Heart left ventricle (tissue), 16 donors: ENCODE measurements around the gene SELENON. TPM values are rescaled to one million over a fixed set of nuclear protein-coding genes. Genes with fewer than 3 reads are reported as not detected.

ENCODE experiments used
- ATAC-seq, 4 donors: fragments of 200-7000 bp; cut with Tn5 transposase; one replicate each; pipeline ENCODE4 v1.9.1; 2020 to 2022; ENCODE audit warnings: moderate library complexity in 4 of 4, mild to moderate bottlenecking in 3 of 4, moderate number of reproducible peaks in 1 of 4
- DNase-seq, 5 donors: peaks; one replicate each; pipeline ENCODE4 v3.0.0-alpha.2; 2020
- H3K27ac ChIP-seq, 12 donors: fragments of 200-600 bp; sonication (generic) in 4 of 12; one replicate each; pipeline versions ENCODE4 v1.5.0 to v1.8.0; 2016 to 2022; ENCODE audit warnings: mild to moderate bottlenecking in 2 of 12
- H3K27me3 ChIP-seq, 9 donors: fragments of 200-600 bp; sonication (generic) in 2 of 9; one replicate each; pipeline versions ENCODE4 v1.5.1 to v1.8.0; 2016 to 2022; ENCODE audit warnings: mild to moderate bottlenecking in 3 of 9
- H3K36me3 ChIP-seq, 9 donors: fragments of 200-600 bp; sonication (generic) in 2 of 9; one replicate each; pipeline versions ENCODE4 v1.5.0 to v1.8.0; 2018 to 2022; ENCODE audit warnings: mild to moderate bottlenecking in 2 of 9
- H3K4me1 ChIP-seq, 12 donors: fragments of 200-600 bp; sonication (generic) in 4 of 12; one replicate each; pipeline versions ENCODE4 v1.5.0 to v1.8.0; 2016 to 2022; ENCODE audit warnings: mild to moderate bottlenecking in 3 of 12
- H3K4me3 ChIP-seq, 12 donors: fragments of 200-600 bp; sonication (generic) in 4 of 12; one replicate each; pipeline versions ENCODE4 v1.5.0 to v1.8.0; 2017 to 2022; ENCODE audit warnings: mild to moderate bottlenecking in 9 of 12, moderate library complexity in 4 of 12
- H3K9me3 ChIP-seq, 12 donors: fragments of 200-600 bp; sonication (generic) in 4 of 12; one replicate each; pipeline versions ENCODE4 v1.5.0 to v1.8.0; 2016 to 2022; ENCODE audit warnings: mild to moderate bottlenecking in 1 of 12
- CTCF ChIP-seq, 12 donors: fragments of 200-600 bp; sonication (generic) in 4 of 12; IDR thresholded peaks; one replicate each; pipeline versions ENCODE4 v1.5.0 to v1.8.0; 2018 to 2022; ENCODE audit warnings: antibody characterized with exemption in 12 of 12, mild to moderate bottlenecking in 5 of 12
- POLR2A ChIP-seq, 2 donors: fragments of 450-650 bp; IDR thresholded peaks; one replicate each; pipeline ENCODE4 v1.6.1; 2017; ENCODE audit warnings: antibody characterized with exemption in 2 of 2, mild to moderate bottlenecking in 2 of 2, moderate library complexity in 2 of 2
- WGBS, 4 donors: extraction: QIAGEN DNeasy Blood & Tissue Kit in 2 of 4; methylation state at CpG; one replicate each; pipeline versions ENCODE4 v1.1.5 to v1.1.7; 2013 to 2018; 5-methylcytosine and 5-hydroxymethylcytosine counted together
- intact Hi-C, 10 donors: fragments of 100-400 bp; cut with DNase I; formaldehyde crosslinking; loops; one replicate each; pipeline versions ENCODE4 v1.11.1 to v1.14.2; 2022
- polyA plus RNA-seq, 2 donors: library from polyadenylated mRNA; stranded (reverse); fragments of 200-250 nt; gene quantifications; one replicate each; pipeline ENCODE4 v1.2.3, GENCODE V29; 2013
- total RNA-seq, 9 donors: library from RNA; depleted of rRNA in 2 of 9; stranded (reverse); fragments of >200 nt in 2 of 9; fragmentation: NEBNext Ultra II Directional in 3 of 9; extraction: Animal tissue kit (Norgen Biotek cat#: 25700) in 3 of 9; gene quantifications; one replicate each; pipeline versions ENCODE4 v1.1.0 to v1.2.4, GENCODE V29; 2016 to 2023
- donor health status: ischemic (EF 13 %, LVEDD 7.1; RV severe dilation, severe dysfunction).
- donor health status: healthy with polysubstance abuse.
- donor health status: DM: no; HTN: yes; CAD: no.
- donor health status: DM: no; HTN: no; CAD: no.
- donor health status: ischemic (EF 25% LVEDD 6.9; RV normal size, moderate dysfunction).
- donor health status: ischemic (EF 25% LVEDD 5.7; RV mildly dilated, moderate dysfunction).
- donor health status: healthy.
- donor health status: DM: yes; HTN: yes; CAD: no.
- donor health status: ischemic (EF 35%, LVEDD 5.7; RV mildly dilated, moderate dysfunction).
- donor health status: nonischemic (EF 11% LVEDD 7.7; RV severe dilation, severe dysfunction).
- donor health status: DM: yes; HTN: yes; CAD: no.
- donor health status: PGD.
- donor health status: ischemic (EF 29% LVEDD 5.4; RV normal size, mild dysfunction).
- donor health status: nonischemic (EF 23%, LVEDD 6.1; RV moderate dilation, normal function).

The SELENON gene
- total and polyA plus RNA-seq, 11 donors = 28.9 to 92.3 (median 48.5) TPM

- DNase-seq (no peak), ATAC-seq (no peak)
- Histone ChIP-seq H3K27me3 (no peaks in the 10 kb centered on the region), H3K9me3 (no peaks in the 10 kb centered on the region), H3K27ac (no peak overlapping the region), H3K4me1 (peaks cover 0 to 12% (median 0%) of the 10 kb centered on the region in 12 donors), H3K4me3 (no peak overlapping the region), H3K36me3 (peaks cover 0 to 30% (median 16%) of the 10 kb centered on the region in 9 donors)
- 91 to 94% (median 93%) methylated on average over 7 of the region's 7 CpGs for WGBS, 4 donors
- intact Hi-C loops = no loop called here
- TF ChIP-seq CTCF (IDR thresholded peaks at IDR 0.05) = no peak
- TF ChIP-seq POLR2A (IDR thresholded peaks at IDR 0.05) = no peak
Observed at GRCh38 chr1:25755475-25756125, 44.4 kb upstream of the SELENON start.

DNA sequence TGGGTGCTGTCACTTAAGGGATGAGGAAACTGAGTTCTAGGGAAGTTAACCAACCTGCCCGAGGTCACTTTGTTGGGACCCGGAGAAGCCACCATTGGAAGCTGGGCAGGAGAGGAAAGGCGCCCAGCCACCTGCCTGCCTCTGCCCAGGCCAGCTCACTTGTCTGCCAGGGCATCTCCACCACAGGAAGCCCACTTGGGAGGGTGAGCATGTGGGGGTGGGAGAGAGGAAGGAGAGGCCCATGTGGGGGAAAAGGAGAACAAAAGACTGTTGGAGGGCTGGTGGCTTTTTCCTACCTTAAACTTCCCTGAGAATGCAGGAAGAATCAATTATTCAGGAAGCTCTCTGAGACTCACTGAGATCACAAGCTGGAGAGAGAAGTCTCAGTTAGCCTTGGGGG, 43.8 kb upstream of the SELENON start:
- intact Hi-C loops = no loop called here
- no peak for ATAC-seq
- DNase-seq = no peak
- TF ChIP-seq CTCF (IDR thresholded peaks at IDR 0.05) (no peak), POLR2A (IDR thresholded peaks at IDR 0.05) (no peak)
- Histone ChIP-seq H3K4me1 (peaks cover 0 to 13% (median 0%) of the 10 kb centered on the region in 12 donors), H3K27me3 (no peaks in the 10 kb centered on the region), H3K4me3 (no peak overlapping the region), H3K9me3 (no peaks in the 10 kb centered on the region), H3K27ac (no peak overlapping the region), H3K36me3 (peaks cover 0 to 30% (median 16%) of the 10 kb centered on the region in 9 donors)
- WGBS, 4 donors = 66 to 92% (median 74%) methylated on average over 3 of the region's 3 CpGs

DNA sequence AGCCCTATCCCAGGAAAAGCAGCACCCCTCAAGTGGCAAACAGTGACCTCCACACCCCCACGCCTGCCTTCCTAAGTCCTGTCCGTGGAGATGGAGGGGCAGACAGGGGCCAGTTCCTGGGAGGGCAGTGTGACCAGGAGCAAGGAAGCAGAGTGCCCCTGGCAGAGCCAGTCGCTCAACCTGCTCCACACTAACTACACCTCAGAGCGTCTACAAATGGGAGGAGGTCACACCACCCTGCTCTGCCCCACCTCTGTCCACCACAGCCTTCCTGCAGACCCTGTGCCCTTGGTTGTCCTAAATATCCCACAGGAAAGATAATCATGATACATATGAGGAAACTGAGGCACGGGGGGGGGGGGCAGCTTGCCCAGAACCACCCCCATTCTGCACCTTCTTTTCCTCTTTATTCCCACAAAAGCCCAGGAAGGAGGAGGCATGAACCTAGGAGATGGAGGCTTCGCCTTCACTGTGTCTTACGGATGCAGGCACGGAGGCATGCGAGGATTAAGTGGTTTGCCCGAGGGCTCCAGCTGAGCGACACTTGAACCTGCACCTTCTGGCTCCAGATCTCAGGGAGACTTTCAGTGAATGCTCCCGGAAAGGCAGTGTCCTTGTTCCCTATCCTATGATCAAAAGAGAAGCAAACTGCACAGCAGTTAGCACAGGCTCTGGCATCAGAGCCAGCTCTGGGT, 42.7 kb upstream of the SELENON start:
- TF ChIP-seq CTCF (IDR thresholded peaks at IDR 0.05) (no peak), POLR2A (IDR thresholded peaks at IDR 0.05) (no peak)
- H3K27me3 ChIP-seq = no peaks in the 10 kb centered on the region
- H3K27ac ChIP-seq = no peak overlapping the region
- H3K4me3 ChIP-seq = no peak overlapping the region
- peaks cover 0 to 13% (median 0%) of the 10 kb centered on the region in 12 donors for H3K4me1 ChIP-seq
- DNase-seq (no peak), ATAC-seq (no peak)
- peaks cover 0 to 30% (median 12%) of the 10 kb centered on the region in 9 donors for H3K36me3 ChIP-seq
- WGBS, 4 donors = 90 to 94% (median 92%) methylated on average over 8 to 12 of the region's 12 CpGs
- intact Hi-C loops = no loop called here
- no peaks in the 10 kb centered on the region for H3K9me3 ChIP-seq

GRCh38 chr1:25757846-25758185, 42.2 kb upstream of the SELENON start:
- DNase-seq (no peak), ATAC-seq (no peak)
- TF ChIP-seq CTCF (IDR thresholded peaks at IDR 0.05) = no peak
- TF ChIP-seq POLR2A (IDR thresholded peaks at IDR 0.05) = no peak
- no peaks in the 10 kb centered on the region for H3K27me3 ChIP-seq
- H3K4me1 ChIP-seq = peaks cover 0 to 10% (median 0%) of the 10 kb centered on the region in 12 donors
- peaks cover 0 to 30% (median 12%) of the 10 kb centered on the region in 9 donors for H3K36me3 ChIP-seq
- no peaks in the 10 kb centered on the region for H3K9me3 ChIP-seq
- no peak overlapping the region for H3K27ac ChIP-seq
- WGBS, 4 donors = 80 to 93% (median 83%) methylated on average over 3 to 5 of the region's 5 CpGs
- intact Hi-C loops = no loop called here
- H3K4me3 ChIP-seq = no peak overlapping the region
